Measurements from ENCODE around the gene COL11A2.

The COL11A2 gene

DNA sequence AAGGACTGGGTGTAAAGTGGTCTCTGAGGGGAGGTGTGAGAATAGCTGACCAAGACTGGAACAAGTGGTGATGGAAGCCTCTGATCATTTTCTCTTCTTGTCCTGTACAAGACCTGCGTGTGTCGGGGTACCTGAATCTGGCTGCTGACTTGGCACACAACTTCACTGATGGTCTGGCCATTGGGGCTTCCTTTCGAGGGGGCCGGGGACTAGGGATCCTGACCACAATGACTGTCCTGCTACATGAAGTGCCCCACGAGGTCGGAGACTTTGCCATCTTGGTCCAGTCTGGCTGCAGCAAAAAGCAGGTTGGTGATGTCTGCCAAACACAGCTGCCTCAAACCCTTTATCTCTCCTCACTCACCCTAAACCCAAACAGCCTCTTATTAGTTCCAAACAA is 10.5 kb upstream of the COL11A2 start:
- Mint-ChIP-seq H3K27ac (peak overlapping the region; percentile 70), H3K4me1 (ENCODE audit: low read depth) (peaks cover 82% of the 10 kb centered on the region), H3K4me3 (no peak overlapping the region), H3K27me3 (peaks cover 5% of the 10 kb centered on the region), H3K36me3 (ENCODE audit: low read depth) (peaks cover 64% of the 10 kb centered on the region), H3K9me3 (no peaks in the 10 kb centered on the region)
- intact Hi-C loops (cut with micrococcal nuclease), result no loop called here

DNA sequence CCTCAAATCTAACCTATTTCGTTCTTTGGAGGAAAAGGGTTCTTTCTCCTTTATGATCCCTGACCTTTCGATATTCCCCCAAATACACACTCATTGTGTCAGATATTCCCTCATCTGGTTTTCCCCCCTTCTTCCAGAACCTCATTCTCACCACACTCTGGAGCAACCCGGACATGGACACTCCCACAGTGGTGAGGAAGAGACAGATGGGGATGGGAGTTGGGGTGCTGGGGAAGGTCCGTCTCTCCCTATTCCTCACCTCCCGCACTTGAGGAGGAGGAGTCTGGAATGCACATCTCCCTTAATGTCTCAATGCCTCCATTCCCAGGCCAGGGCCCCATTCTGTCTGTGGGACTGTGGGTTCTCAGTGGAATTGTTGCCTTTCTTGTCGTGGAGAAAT is 9.7 kb upstream of the COL11A2 start:
- Mint-ChIP-seq H3K27me3 (peaks cover 2% of the 10 kb centered on the region), H3K36me3 (ENCODE audit: low read depth) (peaks cover 70% of the 10 kb centered on the region), H3K9me3 (no peaks in the 10 kb centered on the region), H3K4me3 (peak overlapping the region; percentile 98), H3K4me1 (ENCODE audit: low read depth) (peaks cover 83% of the 10 kb centered on the region), H3K27ac (peak overlapping the region; percentile 99)
- intact Hi-C loops (cut with micrococcal nuclease), result loop anchor here (2.0 kb wide), 1 partner anchor 47 kb away; no protein-coding TSS in a partner anchor

DNA sequence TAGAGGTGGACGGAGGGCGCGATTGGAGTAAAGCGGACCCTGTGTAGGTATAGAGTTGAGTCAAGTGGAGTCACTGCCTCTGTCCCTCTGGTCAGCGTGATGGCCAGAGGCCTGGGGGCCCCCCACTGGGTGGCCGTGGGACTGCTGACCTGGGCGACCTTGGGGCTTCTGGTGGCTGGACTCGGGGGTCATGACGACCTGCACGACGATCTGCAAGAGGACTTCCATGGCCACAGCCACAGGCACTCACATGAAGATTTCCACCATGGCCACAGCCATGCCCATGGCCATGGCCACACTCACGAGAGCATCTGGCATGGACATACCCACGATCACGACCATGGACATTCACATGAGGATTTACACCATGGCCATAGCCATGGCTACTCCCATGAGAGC is 8.9 kb upstream of the COL11A2 start:
- intact Hi-C loops (cut with micrococcal nuclease), result loop anchor here (2.0 kb wide), 1 partner anchor 48 kb away; no protein-coding TSS in a partner anchor
- peaks cover under 1% of the 10 kb centered on the region for H3K27me3 Mint-ChIP-seq
- peaks cover 78% of the 10 kb centered on the region for H3K36me3 Mint-ChIP-seq (ENCODE audit: low read depth)
- peaks cover 86% of the 10 kb centered on the region for H3K4me1 Mint-ChIP-seq (ENCODE audit: low read depth)
- peak overlapping the region; percentile 99 for H3K27ac Mint-ChIP-seq
- H3K4me3 Mint-ChIP-seq, result peak overlapping the region; percentile 98
- H3K9me3 Mint-ChIP-seq, result no peaks in the 10 kb centered on the region

DNA sequence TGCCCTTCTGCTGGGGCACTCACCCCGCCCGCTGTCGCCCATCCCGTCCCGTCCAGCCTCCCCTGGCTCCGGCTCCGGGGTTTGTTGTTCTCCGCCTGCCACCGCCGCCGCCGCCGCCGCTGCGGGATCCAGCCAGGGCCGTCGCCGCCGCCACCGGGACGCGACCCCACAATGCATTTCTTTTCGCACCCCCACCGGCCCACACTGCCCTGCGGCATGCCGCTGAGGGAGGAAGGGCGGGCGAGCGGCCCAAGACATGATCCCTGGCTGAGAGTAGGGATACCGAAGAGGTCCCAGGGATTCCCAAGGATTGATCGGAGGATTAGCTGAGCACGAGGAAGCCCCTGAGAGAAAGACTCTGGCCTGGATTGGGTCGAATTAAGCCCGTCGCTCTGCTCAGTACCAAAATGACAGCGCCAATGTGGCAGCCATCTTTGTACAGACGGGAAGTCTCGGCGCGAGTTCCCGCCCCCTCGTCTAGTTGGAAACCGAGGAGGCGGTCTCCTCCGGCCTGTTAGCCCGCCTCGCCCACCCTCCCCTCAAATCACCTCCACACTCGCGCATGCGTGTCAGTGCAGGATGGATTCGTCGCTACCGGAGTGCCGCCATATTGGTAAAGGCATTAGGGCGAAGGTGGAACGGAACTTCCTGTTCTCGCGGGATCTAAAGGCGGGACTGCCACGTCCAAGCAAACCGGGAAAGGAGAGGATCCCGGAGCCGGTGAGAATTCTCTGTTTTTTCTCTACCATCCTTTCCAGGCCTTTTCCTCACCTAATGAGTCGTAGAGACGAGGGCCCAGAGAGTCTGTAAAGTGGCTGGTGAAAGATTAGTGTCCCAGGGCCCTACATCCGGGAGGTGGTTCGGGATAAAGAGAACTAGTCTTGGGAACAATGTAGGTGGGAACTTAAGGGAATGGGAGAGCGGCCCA is 8.2 kb upstream of the COL11A2 start, which contains the start of the genes RXRB and SLC39A7:
Gene RXRB (minus strand): TSS at position 447 of the 928 bp plus-strand sequence. CDS start 189 bp downstream, at position 258.
Gene SLC39A7 (plus strand): TSS at position 649 of the 928 bp plus-strand sequence. CDS start 379 bp downstream, outside the sequence.
- H3K27me3 Mint-ChIP-seq, result no peaks in the 10 kb centered on the region
- intact Hi-C loops (cut with micrococcal nuclease), result loop anchor here (1.0 to 2.0 kb wide), 2 partner anchors 8 to 48 kb away; partner anchors contain the start of gene RING1
- no peaks in the 10 kb centered on the region for H3K9me3 Mint-ChIP-seq
- H3K4me3 Mint-ChIP-seq, result peak within 1 kb of the TSS; percentile 98
- H3K4me1 Mint-ChIP-seq (ENCODE audit: low read depth), result peaks cover 85% of the 10 kb centered on the region
- peaks cover 84% of the 10 kb centered on the region for H3K36me3 Mint-ChIP-seq (ENCODE audit: low read depth)
- H3K27ac Mint-ChIP-seq, result peak within 1 kb of the TSS; percentile 99

DNA sequence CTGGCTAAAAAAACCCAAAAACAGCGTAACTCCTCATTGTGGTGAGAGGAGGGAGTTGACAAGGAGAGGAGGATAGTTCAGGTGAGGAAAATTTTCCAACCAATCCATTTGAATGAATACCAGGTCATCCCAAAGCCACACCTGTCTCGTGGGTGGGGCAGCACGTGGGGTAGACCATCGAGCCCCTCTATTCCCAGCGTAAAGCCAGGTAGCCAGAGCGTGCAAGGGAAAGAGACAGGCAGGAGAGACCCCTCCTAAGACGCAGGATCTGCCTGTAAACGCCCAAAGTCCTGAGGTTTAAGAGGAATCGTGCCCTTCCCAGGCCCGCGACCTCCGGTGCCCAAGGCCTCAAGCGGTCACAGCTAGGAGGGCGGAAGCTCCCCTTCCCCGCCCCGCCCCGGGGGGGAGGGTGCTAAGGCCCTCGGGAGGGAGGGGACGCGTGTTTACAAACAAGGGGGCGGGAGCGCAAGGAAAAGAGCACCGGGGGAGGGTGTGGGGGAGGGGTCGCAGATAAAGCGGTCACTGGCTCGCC is 7.5 kb upstream of the COL11A2 start:
- no peaks in the 10 kb centered on the region for H3K9me3 Mint-ChIP-seq
- peak overlapping the region; percentile 99 for H3K27ac Mint-ChIP-seq
- peaks cover 78% of the 10 kb centered on the region for H3K4me1 Mint-ChIP-seq (ENCODE audit: low read depth)
- peak overlapping the region; percentile 98 for H3K4me3 Mint-ChIP-seq
- intact Hi-C loops (cut with micrococcal nuclease), result loop anchor here (1.0 to 5.0 kb wide), 3 partner anchors 9 to 49 kb away; partner anchors contain the start of gene RING1
- H3K27me3 Mint-ChIP-seq, result no peaks in the 10 kb centered on the region
- H3K36me3 Mint-ChIP-seq (ENCODE audit: low read depth), result peaks cover 91% of the 10 kb centered on the region

DNA sequence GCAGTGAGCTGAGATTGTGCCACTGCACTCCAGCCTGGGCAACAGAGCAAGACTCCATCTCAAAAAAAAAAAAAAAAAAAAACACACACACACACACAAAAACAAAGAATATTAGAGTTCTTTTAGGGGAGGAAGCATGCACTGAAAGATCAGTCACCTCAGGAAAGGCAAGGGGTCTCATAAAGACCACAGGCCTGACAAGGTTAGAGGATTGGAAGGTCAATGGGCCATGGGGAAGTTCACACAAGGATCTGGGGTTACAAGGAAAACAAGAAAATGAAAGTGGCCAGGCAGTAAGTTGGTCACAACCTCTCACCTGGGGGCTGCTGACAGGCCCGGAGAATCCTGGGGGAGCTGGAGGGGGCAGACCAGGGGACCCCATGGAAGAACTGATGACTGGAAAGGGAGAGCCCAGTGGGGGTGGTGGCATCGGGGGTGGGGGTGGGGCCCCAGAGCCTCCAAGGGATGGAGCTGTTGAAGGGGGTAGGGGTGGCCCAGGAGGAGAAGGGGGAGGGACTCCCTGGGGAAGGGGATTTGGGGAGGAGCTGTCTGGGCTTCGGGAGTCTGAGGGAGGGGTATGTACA is 6.7 kb upstream of the COL11A2 start:
- intact Hi-C loops (cut with micrococcal nuclease), result loop anchor here (5.0 kb wide), 1 partner anchor 37 kb away; no protein-coding TSS in a partner anchor
- Mint-ChIP-seq H3K4me1 (ENCODE audit: low read depth) (peaks cover 71% of the 10 kb centered on the region), H3K9me3 (no peaks in the 10 kb centered on the region), H3K4me3 (peak overlapping the region; percentile 98), H3K36me3 (ENCODE audit: low read depth) (peaks cover 92% of the 10 kb centered on the region), H3K27me3 (peaks cover 2% of the 10 kb centered on the region), H3K27ac (peak overlapping the region; percentile 99)

DNA sequence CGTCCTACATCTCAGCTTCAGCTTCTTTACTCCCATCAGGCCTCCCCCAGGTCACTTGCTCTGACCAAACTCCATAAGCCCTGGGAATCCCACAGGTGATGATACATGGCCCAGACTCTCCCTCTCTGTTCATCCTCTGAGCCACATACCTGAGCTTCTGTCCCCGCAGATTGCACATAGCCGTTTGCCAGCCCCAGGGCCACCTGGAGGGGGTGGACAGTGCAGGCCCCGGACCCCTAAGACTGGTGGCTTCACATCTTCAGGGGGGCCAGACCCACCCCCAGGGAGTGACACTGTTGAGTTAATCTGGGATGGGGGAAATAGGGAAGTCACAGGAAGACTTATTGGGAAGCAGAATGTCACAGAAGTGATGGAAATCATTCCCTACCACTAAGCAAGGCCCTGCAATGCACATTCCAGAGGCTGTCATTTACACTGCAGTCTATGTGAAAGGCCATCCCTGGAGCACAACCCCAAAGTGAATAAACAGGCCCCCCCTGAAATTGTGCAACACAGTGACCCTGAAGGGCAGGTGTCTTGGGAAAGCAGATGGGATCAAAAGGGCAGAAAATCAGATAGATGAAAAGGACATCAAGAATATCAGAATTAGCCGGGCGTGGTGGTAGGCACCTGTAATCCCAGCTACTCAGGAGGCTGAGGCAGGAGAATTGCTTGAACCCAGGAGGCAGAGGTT is 6.0 kb upstream of the COL11A2 start:
- intact Hi-C loops (cut with micrococcal nuclease), result loop anchor here (5.0 kb wide), 1 partner anchor 36 kb away; no protein-coding TSS in a partner anchor

DNA sequence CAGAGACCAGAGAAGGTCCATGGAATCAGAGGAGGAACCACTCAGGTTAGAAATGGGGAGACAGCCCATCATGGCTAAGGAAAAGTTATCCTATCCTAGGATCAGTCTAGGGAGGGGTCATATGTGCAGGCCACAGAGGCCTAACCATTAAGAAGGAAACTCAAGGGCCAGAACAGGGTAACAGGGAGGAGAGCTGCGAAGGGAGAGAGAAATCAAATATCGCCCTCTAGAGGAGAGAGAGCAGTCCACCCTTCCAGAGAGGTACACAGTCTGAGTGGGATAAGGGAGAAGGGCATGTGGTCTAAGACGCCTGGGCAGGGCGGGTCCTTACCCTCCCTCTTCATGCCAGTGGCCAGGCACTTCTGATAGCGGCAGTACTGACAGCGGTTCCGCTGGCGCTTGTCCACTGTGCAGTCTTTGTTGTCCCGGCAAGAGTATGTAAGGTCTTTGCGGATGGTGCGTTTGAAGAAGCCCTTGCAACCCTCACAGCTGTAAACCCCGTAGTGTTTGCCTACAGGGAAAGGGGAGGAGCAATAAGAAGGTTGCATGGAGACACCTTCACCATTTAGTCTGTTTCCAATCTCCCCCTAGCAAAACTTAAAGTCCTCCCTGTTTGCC is 5.3 kb upstream of the COL11A2 start:
- no peaks in the 10 kb centered on the region for H3K9me3 Mint-ChIP-seq
- peaks cover 80% of the 10 kb centered on the region for H3K36me3 Mint-ChIP-seq (ENCODE audit: low read depth)
- H3K4me1 Mint-ChIP-seq (ENCODE audit: low read depth), result peaks cover 62% of the 10 kb centered on the region
- H3K27ac Mint-ChIP-seq, result peak overlapping the region; percentile 99
- H3K4me3 Mint-ChIP-seq, result no peak overlapping the region
- intact Hi-C loops (cut with micrococcal nuclease), result loop anchor here (5.0 kb wide), 1 partner anchor 35 kb away; no protein-coding TSS in a partner anchor
- peaks cover 11% of the 10 kb centered on the region for H3K27me3 Mint-ChIP-seq

More for the DNA sequence above, 6.0 kb upstream of the COL11A2 start:
- Mint-ChIP-seq H3K36me3 (ENCODE audit: low read depth) (peaks cover 87% of the 10 kb centered on the region), H3K9me3 (no peaks in the 10 kb centered on the region), H3K4me3 (peak overlapping the region; percentile 98), H3K27ac (peak overlapping the region; percentile 99), H3K4me1 (ENCODE audit: low read depth) (peaks cover 65% of the 10 kb centered on the region), H3K27me3 (peaks cover 6% of the 10 kb centered on the region)

DNA sequence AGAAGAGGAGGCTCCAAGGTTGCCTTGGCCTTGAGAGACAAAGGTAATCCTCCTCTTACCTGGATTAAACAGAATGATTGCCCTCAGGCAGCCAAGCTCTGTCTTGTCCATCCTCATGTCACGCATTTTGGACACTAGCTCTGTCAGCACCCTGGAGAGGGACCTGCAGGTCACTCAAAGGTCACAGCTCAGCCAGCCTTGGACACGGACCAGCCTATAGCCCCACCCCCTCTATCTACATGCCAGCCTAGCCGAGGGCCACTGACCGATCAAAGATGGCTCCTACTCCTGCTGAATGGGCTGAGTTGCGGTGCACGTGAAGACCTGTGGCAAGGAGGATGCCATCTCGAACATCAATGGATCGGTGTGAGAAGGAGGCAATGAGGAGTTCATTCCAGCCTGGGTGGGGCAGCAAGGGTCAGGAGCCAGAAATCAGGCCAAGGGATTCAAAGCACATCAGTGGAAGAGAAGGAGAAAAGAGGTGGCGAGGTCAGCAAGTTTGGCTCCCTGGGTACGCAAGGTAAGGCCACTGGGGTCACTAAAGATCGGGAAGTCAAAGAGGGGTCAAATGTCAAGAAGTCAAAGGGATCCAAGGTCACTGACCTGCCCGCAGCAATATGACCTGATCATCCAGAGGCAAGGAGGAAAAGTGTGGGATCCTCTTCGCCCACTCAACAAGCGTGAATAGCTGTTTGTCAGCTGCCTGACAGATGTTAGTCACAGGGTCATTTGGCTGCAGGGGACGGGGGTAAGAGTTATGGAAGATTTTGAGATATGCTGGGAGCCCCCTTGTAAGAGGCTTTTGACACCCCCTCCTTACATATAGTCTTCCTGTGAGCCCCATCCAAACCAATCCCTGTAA is 3.3 kb upstream of the COL11A2 start:
- Mint-ChIP-seq H3K9me3 (no peaks in the 10 kb centered on the region), H3K4me1 (ENCODE audit: low read depth) (peaks cover 51% of the 10 kb centered on the region), H3K36me3 (ENCODE audit: low read depth) (peaks cover 60% of the 10 kb centered on the region), H3K27ac (no peak overlapping the region), H3K4me3 (no peak overlapping the region), H3K27me3 (peaks cover 30% of the 10 kb centered on the region)
- intact Hi-C loops (cut with micrococcal nuclease), result loop anchor here (5.0 kb wide), 1 partner anchor 33 kb away; no protein-coding TSS in a partner anchor

DNA sequence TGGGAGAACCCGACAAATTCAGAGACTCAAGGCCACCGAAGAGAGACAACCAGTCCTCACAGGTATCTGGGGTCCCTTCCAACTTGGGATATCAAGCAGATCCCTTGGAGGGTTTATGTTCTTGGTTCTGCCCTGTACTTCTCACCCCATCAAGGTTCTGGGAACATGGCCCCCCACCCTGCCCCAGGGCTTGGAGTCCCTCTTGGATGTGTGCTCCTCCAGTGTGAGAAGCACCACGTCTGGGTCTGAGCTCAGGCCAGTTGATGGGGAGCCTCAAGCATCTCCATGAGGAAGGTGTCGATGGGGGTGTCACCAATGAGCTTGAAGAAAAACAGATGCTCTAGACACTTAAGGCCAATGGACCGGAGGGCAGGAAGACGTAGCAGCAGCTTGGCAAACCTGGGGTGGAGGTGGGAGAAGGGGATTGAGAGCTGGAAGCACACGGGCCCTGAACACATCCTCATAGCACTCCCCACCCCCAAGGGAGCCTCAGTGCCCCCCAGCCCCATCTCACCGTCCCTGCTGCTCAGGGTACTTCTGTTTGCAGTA is 2.2 kb upstream of the COL11A2 start:
- Mint-ChIP-seq H3K9me3 (no peaks in the 10 kb centered on the region), H3K27me3 (peaks cover 40% of the 10 kb centered on the region), H3K4me3 (no peak overlapping the region), H3K27ac (no peak overlapping the region), H3K36me3 (ENCODE audit: low read depth) (peaks cover 54% of the 10 kb centered on the region), H3K4me1 (ENCODE audit: low read depth) (peaks cover 50% of the 10 kb centered on the region)
- intact Hi-C loops (cut with micrococcal nuclease), result no loop called here

DNA sequence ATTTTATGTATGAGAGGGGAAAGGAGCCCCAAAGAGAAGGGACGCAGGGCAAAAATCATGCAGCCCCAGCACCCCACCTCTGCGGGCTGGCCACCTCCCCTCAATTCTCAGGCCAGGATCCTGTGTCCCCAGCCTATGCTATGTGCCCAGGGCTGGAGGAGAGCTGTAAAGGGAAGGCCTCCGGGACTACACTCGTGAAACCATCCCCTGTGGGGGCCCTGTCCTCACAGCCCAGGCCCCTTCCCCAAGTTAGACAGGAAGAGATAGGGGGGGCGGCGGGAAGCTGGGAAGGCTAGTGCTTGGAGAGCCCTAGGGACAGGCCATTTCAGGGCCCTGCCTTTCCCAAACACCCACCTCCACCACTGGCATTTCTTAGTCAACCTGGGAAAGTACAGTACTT is 1.4 kb upstream of the COL11A2 start:
- Mint-ChIP-seq H3K4me3 (no peak overlapping the region), H3K27ac (no peak overlapping the region), H3K27me3 (peaks cover 47% of the 10 kb centered on the region), H3K4me1 (ENCODE audit: low read depth) (peaks cover 41% of the 10 kb centered on the region), H3K36me3 (ENCODE audit: low read depth) (peaks cover 48% of the 10 kb centered on the region), H3K9me3 (no peaks in the 10 kb centered on the region)
- intact Hi-C loops (cut with micrococcal nuclease), result no loop called here

All from dendritic cell treated with granulocyte-macrophage colony-stimulating factor and Interleukin-4, amounts not matched to agents 40 ng/mL and 50 ng/mL, for 4 days (primary cell).